HG03039 (cell line): Measurements from ENCODE around the gene PYGL.
"Not testable (repeated sequence)": the region's sequence is repeated elsewhere in the genome, so short reads cannot be mapped to it uniquely, and the experiment has no call there.

Experiments
- ATAC-seq: cut with Tn5 transposase; IDR thresholded peaks from one replicate; pipeline ENCODE4 v1.9.1; 2021; ENCODE audit warnings: mild to moderate bottlenecking, moderate library complexity; ENCODE audit not compliant: unreplicated experiment

The PYGL gene

GRCh38 chr14:50955373-50956043 is 11.2 kb upstream of the PYGL start:
- ATAC-seq, result no peak

- no peak for ATAC-seq
These were observed 10.6 kb upstream of the PYGL start for GRCh38 chr14:50954811-50955372.

GRCh38 chr14:50953502-50953901 is 9.2 kb upstream of the PYGL start:
- ATAC-seq, result no peak

DNA sequence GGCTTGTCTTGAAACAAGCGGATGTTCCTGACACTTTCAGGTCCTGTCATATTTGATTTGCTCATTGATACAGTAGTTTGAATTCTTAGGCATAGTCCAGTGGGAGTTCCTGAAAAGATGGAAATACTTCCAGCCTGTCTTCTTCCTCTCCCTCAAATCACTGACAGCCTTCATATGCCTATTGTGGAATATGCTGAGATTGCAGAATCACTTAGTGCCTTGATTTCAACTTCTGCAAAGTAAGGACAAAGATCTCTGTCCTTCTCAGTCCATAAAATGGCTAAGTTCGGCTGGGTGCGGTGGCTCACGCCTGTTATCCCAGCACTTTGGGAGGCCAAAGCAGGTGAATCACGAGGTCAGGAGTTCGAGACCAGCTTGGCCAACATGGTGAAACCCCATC is 6.7 kb upstream of the PYGL start:
- ATAC-seq, result no peak

DNA sequence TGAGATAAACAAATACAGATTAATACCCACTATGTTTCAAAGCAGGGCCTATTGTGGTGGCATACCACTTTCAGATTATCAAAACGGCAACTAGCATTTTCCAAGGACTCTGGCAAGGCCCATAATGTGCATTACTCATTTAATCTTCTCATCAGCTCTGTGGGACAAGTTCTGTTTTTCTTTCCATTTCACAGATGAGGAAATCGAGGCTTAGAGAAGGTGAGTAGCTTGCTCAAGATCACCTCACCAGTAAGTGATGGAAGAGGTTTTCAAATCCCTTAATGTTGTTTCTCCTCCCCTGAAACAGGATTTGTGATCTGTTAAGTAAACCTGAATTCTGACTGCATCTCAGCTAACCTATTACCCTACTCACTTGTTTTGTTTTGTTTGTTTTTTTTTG is 3.9 kb upstream of the PYGL start:
- ATAC-seq, result no peak

- ATAC-seq, result no peak
These were observed 3.2 kb upstream of the PYGL start for GRCh38 chr14:50947446-50947845.

DNA sequence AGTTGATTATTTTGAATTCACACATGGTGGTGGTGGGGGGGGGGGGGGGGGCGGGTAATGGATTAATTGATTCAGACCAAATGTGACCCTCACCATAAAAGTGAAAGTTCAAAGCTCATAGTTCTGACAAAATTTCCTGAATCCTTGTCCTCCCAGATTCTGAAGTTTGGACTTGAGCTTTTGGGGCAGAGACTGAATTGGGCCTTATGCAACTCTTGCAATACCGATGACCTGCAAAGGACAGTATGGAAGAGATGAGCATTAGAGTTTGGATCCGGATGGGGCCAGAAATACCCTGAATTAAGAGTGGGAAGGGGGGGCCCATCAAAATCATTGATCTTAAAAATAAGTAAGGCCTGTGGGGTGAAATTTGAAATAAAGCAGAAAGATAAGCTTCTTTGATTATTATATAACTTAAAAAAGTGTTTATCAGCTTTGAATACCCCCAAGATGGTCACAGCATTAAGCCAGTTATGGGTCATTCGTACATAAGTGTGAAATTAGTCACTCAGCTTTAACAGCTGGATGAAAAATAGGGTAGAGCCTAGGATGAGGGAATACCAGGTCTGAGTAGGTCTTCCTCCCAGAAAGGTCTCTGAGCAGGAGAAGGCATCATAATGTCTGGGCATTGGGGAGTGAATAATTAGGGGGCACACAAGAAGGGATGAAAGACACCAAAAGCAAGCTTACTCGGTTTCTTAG is 2.1 kb upstream of the PYGL start:
- no peak for ATAC-seq

GRCh38 chr14:50944647-50945413 is 547 bp upstream of the PYGL start:
- no peak for ATAC-seq

GRCh38 chr14:50943261-50943942 is 881 bp downstream of the PYGL start:
- no peak for ATAC-seq

GRCh38 chr14:50941638-50942037 is 2.6 kb downstream of the PYGL start:
- not testable (repeated sequence) for ATAC-seq

GRCh38 chr14:50941151-50941550 is 3.1 kb downstream of the PYGL start:
- no peak for ATAC-seq

GRCh38 chr14:50937800-50938199 is 6.5 kb downstream of the PYGL start:
- no peak for ATAC-seq

DNA sequence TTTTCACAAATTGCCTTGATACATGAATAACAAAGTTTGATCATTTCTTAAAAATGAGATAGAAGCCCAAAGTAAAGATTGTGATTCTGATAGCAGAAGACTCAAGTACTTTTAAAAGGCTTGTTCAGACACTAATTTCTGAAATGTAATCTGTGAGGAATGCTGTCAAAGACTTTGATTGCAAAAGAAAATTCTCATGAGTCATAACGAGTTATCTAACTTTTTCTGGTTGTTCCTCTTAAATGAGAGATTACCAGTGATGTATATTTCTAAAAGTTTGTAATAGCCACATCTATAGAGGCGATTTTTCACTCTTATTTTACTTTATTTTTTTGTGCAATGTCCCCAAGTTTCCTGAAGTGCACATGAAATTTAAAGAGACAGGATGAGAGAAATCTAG is 7.0 kb downstream of the PYGL start:
- ATAC-seq, result no peak

DNA sequence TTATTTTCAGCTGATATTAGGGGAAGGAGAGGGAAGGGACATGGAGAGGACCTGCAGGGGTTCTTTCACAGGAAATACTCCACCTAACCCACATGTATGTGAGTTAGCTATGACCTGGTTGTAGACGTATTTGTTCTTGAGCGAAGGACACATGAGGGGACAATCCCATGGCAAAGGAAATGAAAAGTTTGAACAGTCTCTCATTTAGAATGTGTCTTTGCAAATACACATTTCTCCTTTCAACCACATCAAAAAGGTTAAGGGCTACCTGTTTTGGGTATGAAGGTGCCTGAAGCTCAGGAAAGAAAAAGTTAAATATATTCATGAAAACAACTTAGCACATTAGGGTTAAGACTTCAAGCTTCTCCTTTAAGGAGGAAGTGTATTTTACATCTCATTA is 7.4 kb downstream of the PYGL start:
- no peak for ATAC-seq

DNA sequence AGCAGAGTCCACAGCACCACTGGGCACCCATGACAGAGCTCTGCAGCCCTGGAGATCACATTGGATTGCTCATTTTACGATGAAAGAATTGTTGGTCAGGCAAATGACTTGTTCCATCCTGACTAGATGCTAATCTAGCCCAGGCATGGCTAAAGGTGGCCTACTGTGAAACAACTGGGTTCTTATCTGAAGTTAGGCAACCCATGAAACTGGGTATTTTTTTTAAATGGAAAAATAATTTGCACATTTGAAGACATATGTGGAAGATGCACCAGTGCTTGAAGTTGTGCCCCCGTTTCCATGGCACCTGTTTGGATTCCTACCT is 8.3 kb downstream of the PYGL start:
- no peak for ATAC-seq

DNA sequence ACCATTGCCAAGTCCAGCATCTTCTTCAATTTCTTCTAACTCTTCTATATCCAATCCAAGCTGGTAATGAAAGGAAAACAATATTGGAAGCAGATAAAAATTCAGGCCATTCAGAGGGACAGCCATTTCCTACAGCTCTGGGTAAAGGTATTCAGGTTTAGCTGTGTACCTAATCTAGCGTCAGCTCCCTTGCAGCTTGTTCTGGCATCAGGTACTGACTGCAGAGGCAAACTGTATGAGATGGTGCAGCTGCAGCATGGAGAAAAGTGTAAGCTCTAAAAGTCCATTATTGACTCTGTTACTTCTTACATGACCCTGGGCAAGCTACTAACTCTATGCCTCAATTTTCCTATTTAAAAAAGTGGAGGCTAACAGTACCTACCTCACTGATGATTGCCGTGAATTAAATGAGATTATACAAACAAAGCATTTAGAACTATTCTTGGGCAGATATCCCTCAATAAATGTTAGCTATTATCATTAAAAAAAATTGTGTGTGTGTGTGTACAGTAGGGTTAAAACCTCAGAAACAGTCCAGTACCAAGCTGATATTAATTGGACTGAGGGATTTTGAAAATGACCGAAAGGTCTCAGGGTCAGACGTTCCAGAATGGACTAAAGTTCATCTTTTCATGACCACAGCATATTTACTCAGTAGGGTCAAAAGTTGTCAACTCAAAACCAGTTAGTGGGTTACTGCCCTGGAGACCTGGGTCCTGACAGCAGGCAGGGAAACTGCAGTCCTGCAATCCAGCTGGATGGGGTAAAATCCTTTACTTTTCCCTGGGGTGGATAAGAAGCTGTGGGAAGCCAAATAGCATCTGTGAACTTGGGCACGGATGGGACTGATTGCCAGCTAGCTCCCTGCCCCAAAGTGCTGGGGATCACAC is 8.9 kb downstream of the PYGL start:
- no peak for ATAC-seq

GRCh38 chr14:50932592-50933495 is 11.4 kb downstream of the PYGL start:
- ATAC-seq, result no peak

DNA sequence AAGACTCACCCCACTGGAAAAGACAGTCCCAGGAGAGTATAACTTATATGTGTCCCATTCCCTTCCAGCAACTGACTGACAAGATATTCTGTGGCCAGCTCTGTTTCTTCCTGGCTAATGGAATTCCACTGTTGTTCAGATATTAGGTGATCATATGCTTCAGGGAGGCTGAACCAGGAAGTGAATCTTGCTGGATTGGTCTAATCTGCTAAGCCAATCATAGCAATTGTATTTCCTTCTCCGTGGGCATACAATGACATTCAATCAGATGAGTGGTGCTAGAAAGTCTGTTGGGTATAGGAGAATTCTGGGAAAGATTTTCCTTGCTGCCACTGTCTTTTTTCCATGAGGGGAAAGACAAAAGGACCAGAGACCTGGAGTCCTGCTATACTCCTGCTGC is 12.1 kb downstream of the PYGL start:
- ATAC-seq, result no peak

GRCh38 chr14:50931559-50931958 is 12.7 kb downstream of the PYGL start:
- ATAC-seq, result no peak
